ENCODE data around the gene GPRC5C.

Gene GPRC5C

DNA sequence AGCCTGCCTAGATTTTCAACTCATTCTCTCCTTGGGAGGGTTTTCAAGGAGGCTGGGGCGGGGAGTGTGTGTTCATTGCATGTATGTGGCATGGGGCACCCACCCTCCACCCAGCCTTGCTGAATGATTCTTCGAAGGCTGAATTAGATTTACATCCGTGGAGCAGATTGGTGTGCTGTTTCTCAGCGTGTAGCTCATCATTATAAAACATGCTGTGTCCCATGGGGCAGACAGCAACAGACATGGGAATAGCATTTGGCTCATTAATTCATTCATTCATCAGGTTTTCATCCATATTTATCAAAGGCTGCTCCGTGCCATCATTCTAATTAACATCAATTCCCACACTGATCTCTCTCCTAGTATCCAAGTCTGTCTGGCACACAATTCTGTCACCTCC, 23.9 kb downstream of the GPRC5C start:
- H3K4me3 ChIP-seq (ENCODE audit: low read depth, low read length) = no peak overlapping the region
- ChIA-PET POLR2A (no interaction called here), CTCF (interaction anchor here (0.5 to 4.9 kb wide), 8 partner anchors 10 to 177 kb away, joined by 3 to 79 read pairs (median 3); partner anchors contain the start of gene GPR142)
- TF ChIP-seq, protein P1, sequence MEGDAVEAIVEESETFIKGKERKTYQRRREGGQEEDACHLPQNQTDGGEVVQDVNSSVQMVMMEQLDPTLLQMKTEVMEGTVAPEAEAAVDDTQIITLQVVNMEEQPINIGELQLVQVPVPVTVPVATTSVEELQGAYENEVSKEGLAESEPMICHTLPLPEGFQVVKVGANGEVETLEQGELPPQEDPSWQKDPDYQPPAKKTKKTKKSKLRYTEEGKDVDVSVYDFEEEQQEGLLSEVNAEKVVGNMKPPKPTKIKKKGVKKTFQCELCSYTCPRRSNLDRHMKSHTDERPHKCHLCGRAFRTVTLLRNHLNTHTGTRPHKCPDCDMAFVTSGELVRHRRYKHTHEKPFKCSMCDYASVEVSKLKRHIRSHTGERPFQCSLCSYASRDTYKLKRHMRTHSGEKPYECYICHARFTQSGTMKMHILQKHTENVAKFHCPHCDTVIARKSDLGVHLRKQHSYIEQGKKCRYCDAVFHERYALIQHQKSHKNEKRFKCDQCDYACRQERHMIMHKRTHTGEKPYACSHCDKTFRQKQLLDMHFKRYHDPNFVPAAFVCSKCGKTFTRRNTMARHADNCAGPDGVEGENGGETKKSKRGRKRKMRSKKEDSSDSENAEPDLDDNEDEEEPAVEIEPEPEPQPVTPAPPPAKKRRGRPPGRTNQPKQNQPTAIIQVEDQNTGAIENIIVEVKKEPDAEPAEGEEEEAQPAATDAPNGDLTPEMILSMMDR (IDR thresholded peaks at IDR 0.05; ENCODE audit: insufficient read depth, low read length, missing control alignments) = no peak
- DNase-seq (ENCODE audit: low read depth, low spot score) = no peak

DNA sequence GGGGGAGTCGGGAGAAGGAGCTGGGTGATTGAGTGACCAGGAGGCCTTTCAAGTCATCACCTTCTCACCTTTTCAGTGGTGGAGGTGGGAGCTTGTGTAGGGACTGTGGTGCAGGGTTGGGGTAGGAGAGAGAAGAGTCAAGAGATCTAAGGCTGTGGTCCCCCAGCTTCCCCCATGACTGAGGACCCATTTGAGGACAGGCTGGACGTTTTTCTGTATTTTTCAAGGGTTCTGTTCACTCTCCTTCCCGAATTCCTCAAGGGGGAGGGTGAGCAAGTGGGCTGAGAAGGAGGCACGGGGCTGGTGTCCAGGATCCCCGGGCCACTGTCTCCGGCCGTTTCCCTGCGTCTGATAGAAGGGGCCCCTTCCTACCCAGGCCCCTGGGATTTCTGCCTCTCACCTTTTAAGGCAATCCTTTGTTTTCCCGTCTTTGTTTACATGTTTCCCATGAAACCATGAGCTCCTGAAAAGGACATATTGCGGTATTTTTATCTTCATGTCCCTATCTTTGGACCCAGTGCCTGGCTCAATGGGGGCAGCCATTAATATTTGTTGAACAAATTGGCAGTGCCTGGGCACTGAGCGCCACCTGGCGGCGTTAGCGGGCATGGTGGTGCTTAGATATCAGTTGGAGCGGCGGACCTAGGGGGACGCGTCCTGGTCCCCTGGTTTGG, 25.4 kb downstream of the GPRC5C start:
- POLR2A ChIA-PET = no interaction called here
- TF ChIP-seq, protein P1 (IDR thresholded peaks at IDR 0.05; ENCODE audit: insufficient read depth, low read length, missing control alignments) = peak; percentile 92
- H3K4me3 ChIP-seq (ENCODE audit: low read depth, low read length) = no peak overlapping the region
- DNase-seq (ENCODE audit: low read depth, low spot score) = no peak
- CTCF ChIA-PET = interaction anchor here (0.6 to 4.9 kb wide), 44 partner anchors 9 to 272 kb away, joined by 3 to 79 read pairs (median 4); partner anchors contain the start of genes BTBD17, CD300A, GPR142 and RPL38

DNA sequence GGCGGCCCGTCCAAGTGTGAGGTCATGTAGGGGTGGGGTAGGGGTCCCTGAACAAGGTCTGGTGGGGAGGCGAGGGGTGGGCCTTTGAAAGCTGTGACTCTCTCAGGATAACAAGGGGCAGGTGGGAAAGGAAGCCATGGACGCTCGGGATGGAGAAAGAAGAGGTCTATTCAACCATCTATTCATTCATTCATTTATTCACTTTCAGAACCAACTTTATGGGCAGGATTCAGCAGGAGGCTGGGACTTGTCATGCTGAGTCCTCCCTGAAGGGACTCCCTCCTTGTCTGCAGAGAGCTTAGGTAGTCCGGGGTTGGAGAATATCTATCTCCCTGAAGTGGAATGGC, 25.9 kb downstream of the GPRC5C start:
- CTCF ChIA-PET = interaction anchor here (0.8 to 4.9 kb wide), 35 partner anchors 8 to 256 kb away, joined by 3 to 79 read pairs (median 4); partner anchors contain the start of genes BTBD17, CD300A, GPR142 and RPL38
- TF ChIP-seq, protein P1 (IDR thresholded peaks at IDR 0.05; ENCODE audit: insufficient read depth, low read length, missing control alignments) = no peak
- H3K4me3 ChIP-seq (ENCODE audit: low read depth, low read length) = no peak overlapping the region
- DNase-seq (ENCODE audit: low read depth, low spot score) = no peak
- POLR2A ChIA-PET = no interaction called here

DNA sequence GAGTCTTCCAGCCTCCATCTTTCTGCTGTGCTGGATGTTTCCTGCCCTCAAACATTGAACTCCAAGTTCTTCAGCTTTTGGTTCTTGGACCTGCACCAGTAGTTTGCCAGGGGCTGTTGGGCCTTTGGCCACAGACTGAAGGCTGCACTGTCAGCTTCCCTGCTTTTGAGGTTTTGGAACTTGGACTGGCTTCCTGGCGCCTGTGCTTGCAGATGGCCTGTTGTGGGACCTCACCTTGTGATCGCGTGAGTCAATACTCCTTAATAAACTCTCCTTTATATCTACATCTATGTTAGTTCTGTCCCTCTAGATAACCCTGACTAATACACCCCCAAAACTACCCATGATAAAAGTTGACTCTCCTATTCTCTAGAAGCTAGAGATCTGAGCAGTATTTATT, 26.9 kb downstream of the GPRC5C start:
- TF ChIP-seq, protein P1 (IDR thresholded peaks at IDR 0.05; ENCODE audit: insufficient read depth, low read length, missing control alignments) = no peak
- ChIA-PET CTCF (interaction anchor here (1.4 to 4.9 kb wide), 6 partner anchors 33 to 257 kb away, joined by 7 to 79 read pairs (median 14); partner anchors contain the start of gene GPR142), POLR2A (no interaction called here)
- H3K4me3 ChIP-seq (ENCODE audit: low read depth, low read length) = no peak overlapping the region
- no peak for DNase-seq (ENCODE audit: low read depth, low spot score)

DNA sequence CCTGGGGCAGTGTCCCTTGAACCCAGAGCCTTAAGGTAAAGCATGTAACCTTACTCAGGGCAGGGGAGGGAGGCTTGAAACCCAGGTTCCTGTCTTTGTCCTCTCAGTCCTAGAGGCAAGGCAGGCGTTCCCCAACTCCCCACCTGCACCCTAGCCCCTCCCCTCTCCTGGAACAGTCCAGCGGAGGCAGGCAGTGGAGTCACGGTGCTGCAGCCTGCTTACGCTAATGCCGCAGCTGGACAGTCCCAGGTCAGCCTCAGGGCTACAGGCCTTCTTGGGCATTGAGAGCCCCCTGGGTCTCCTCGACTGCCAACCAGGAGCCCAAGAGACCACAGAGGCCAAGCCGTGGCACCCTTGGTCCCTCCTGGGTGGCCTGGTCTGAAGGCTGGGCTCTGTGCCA, 27.7 kb downstream of the GPRC5C start:
- CTCF ChIA-PET = interaction anchor here (0.8 to 4.9 kb wide), 2 partner anchors 92 kb away, joined by 4 to 79 read pairs; partner anchors contain the start of gene GPR142
- POLR2A ChIA-PET = no interaction called here
- DNase-seq (ENCODE audit: low read depth, low spot score) = no peak
- TF ChIP-seq, protein P1 (IDR thresholded peaks at IDR 0.05; ENCODE audit: insufficient read depth, low read length, missing control alignments) = no peak
- H3K4me3 ChIP-seq (ENCODE audit: low read depth, low read length) = no peak overlapping the region

DNA sequence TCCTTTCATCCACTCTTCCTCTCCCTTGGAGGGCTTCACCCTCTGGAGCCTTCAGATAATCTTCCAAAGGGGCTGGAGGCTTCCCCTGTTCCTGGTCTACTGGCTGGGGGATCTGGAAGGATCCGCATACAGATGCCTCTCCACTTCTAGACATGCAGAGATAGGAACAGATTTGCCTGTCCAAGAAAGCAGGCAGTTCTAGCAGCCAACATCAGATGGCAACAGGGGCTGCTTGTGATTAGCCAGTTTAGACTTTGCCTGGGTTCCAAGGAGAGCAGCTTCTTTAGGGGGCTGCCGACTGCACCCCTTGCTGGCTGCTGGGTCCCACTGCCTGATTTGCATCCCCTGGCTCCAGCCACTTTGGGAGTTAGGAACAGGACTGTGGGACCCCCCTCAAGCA, 28.4 kb downstream of the GPRC5C start:
- POLR2A ChIA-PET = no interaction called here
- H3K4me3 ChIP-seq (ENCODE audit: low read depth, low read length) = no peak overlapping the region
- TF ChIP-seq, protein P1 (IDR thresholded peaks at IDR 0.05; ENCODE audit: insufficient read depth, low read length, missing control alignments) = no peak
- no peak for DNase-seq (ENCODE audit: low read depth, low spot score)
- CTCF ChIA-PET = interaction anchor here (0.8 kb wide), 1 partner anchor 92 kb away, joined by 4 read pairs; no protein-coding TSS in a partner anchor
